T47D (cell line): Measurements from ENCODE around the gene ARFGAP3.

Experiments used
- DNase-seq, 2 experiments: peaks; one replicate each; pipeline versions ENCODE4 v3.0.0 to v3.0.0-alpha.2; 2011 to 2012; ENCODE audit warnings: low read depth in 1 of 2, low spot score in 1 of 2
- JUND ChIP-seq: IDR thresholded peaks from 2 replicates; pipeline ENCODE4 v1.6.1; 2012; ENCODE audit warnings: low read depth
- in situ Hi-C: cut with HindIII; loops from 2 replicates; pipeline ENCODE4 v1.10.0; 2016; ENCODE audit warnings: low sequenced_read_pairs, low pct_unique_long_range_greater_than_20kb

ARFGAP3 gene

DNA sequence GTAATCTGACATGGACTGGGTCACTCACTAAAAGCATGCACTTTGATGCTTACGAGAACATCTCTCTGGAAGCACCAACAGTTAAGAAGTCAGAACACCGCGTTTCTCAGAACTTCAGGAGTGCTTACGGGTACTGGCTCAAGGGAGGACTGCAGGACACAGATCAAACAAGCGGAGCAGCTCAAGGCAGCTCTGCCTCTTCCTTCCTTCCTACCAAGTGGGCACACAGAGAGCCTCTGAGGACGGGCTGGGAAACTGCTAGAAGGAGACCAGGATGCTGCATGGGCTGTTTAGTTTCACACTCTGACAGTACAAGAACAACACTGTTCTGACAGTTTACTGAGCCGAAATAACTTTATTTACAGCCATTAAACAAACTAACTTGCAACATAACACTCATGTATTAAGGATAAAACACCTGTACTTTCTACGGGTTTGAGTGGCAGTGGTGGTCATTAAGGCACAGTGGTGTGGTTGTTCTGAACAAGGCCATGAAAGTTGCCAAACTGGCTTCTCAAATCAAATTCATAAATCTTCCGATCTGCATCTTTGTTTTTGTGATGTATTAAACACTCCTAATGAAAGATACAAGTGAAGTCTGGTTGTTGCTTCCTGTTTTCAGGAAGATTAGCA, 37.5 kb downstream of the ARFGAP3 start:
- in situ Hi-C loops: no loop called here
- no peak for TF ChIP-seq JUND
- DNase-seq: no peak

DNA sequence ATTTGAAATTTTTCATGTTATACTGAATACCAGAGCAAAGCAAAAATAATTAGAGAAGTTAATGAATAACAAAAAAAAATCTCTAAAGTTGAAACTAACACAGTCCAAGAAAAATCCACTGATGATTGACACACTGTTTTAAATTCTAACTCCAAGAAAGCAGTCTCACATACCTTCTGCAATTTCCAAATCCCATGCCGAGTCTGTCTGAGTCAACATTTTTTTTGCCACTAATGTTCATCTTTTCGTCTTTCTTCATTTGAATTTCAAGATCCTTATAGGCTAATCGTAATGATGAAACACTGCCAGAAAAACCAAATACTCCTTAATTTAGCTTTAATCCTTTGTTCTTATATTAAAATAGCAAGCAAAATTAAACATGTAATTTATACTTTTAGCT, 39.5 kb downstream of the ARFGAP3 start:
- TF ChIP-seq JUND: no peak
- in situ Hi-C loops: no loop called here
- no peak for DNase-seq

DNA sequence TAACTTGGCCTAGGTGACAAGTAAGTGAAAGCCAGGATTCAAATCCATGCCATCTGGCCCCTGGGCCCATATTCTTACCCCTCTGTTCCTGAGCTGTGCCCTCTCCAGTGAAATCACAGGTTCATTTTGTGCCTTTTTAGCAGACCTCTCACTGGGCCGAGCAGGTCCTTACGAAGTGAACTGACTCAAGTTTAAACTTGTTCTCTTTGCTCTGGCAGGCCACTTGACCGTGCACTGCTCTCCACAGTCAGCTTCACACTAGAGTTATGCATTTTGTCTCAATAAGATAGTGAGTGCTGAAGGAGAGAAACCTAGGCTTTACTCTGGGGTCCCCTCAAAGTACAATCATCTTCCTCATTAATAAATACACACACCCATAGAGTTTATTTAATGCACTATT, 40.7 kb downstream of the ARFGAP3 start:
- in situ Hi-C loops: no loop called here
- TF ChIP-seq JUND: no peak
- no peak for DNase-seq

DNA sequence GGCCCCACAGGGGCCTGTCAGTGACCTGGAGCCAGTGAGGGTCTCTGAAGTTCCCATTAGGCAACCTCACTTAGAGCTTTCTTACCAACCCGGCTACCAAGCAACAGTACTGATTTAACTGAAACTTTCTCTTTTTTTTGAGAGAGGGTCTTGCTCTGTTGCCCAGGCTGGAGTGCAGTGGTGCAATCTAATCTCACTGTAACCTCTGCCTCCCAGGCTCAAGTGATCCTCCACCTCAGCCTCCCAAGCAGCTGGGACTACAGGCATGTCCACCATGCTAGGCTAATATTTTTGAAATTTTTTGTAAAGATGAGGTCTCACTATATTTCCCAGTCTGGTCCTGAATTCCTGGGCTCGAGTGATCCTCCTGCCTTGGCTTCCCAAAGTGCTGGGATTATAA, 42.5 kb downstream of the ARFGAP3 start:
- in situ Hi-C loops: no loop called here
- no peak for TF ChIP-seq JUND
- DNase-seq: no peak

DNA sequence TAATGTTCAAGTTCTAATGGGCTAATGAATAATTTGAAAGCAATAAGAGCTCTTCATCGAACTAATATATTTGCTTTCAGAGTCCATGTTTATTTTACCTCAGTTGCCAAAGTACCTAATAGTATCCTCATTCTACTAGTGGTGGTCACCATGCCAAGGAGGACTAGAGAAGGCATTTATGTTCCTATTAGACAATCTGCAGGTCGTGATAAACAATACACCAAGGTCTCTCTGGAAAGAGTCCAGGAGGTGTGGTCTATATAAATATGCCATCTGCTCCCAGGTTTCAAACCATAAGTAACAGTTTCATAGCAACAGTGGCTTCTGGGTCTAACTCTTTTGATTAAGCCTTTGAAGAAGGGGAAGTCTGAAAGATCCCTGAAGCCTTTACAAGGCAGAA, 42.9 kb downstream of the ARFGAP3 start:
- TF ChIP-seq JUND: no peak
- in situ Hi-C loops: no loop called here
- DNase-seq: no peak

DNA sequence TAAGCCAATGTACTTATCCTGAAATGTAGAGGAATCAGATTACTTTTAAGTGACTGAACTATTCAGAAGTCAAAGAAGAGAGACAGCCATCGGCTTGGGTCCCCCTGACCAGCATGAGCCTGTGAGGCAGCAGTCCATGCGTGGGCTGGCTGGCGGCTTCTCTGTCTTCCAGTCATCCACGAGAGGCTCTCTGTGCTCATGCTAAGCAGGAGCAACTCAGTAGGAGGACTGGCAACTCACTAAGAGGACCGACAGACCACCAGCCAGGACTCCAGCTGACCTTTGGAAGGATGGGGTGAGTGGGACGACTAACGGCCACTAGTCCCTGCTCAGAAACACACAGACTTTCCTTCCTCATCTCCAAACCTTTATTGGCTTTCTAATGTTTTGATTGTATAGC, 43.6 kb downstream of the ARFGAP3 start:
- in situ Hi-C loops: no loop called here
- no peak for DNase-seq
- TF ChIP-seq JUND: no peak

DNA sequence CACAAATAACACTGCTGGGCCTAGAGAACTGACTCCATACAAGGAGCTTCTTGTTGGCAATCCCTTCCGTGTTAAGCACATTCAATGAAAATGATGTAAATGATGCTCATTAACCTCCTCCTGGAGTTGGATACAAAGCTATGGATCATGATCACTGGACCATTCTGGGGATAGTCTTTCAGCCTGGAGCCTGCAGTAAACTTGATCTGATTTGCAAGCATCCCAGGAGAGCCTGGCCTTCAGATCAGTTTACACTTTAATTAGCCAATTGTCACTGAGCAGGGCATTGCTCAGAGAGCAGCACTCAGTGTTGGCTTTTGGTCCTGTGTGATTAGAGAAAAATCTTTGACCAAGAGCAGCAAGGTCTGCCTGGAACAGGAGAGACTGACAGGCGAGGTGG, 45.6 kb downstream of the ARFGAP3 start:
- TF ChIP-seq JUND: no peak
- no peak for DNase-seq
- in situ Hi-C loops: no loop called here

DNA sequence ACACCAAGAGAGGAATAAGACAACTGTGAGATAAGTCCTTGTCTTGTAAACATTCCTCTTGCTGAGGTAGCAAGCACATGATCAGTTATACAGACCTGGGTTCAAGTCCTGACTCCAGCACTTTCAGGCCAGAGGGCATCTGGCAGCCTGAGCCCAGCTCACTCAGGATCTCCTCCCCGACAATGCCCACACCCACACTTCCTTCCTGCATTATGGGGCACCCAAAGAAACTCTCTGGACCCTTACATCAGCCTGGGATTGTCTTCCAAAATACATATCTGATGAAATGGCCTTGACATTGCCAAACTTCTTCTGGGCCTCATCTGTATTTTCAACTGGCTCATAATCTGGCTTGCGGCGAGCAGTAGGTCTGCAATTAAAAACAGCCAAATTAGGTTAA, 48.6 kb downstream of the ARFGAP3 start:
- in situ Hi-C loops: no loop called here
- no peak for DNase-seq

DNA sequence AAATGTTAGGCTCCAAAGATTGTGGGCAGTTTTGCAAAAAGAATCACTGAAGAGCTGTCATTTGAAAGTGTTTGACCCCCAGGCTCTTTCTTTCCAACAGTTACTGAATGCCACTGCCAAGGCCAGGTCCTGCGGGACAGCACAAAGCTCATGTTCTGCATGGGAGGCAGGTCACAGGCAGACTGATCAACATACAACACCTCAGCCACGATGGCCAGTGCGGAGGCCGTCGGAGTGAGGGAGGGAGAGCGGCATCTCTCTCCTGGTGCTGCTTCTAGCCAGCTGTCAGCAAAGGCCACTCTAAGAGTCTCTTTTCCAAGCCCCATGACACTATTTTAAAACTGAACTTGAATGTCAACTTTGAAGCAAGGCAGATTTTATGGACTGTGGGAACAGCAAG, 49.9 kb downstream of the ARFGAP3 start:
- DNase-seq: no peak
- TF ChIP-seq JUND: no peak
- in situ Hi-C loops: no loop called here

More for the DNA sequence above, 48.6 kb downstream of the ARFGAP3 start:
- no peak for TF ChIP-seq JUND

DNA sequence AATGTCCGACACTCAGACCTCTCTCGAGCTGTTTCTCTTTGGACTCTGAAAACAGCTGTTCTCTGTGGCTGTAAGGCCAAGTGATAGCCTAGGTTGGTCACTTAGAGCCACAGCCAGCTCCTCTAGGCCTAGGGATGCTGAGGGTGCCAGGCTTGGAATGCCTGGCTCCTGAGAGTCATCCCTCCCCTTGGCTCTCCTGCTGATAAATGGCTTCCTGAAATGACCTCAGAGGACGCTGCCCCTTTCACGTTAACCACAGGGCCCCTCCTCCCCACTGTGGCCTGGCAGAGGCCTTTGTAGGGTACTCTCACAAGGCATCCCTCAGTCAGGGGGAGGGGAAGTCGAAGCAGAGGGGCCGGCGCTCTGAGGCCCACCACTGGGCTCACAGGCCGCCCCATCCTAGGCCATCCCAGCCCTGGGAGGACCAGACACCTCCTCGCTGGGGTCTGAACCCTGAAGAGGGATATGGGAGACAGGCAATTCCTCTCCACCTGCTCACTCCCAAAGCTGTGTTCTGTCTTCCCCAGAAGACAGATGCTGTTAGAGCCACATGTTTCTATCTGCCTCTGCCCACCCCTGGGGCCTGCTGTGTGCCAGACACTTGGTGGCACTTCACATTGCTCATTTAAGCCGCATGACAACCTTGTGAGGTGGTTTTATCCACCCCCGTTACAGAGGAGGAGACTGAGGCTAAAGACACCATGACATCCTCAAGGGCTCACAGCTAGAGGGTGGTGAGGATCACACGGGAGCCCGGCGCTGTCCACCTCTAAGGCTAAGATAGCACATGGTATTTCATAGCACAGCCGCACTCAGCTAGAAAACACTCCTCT, 50.9 kb downstream of the ARFGAP3 start:
- in situ Hi-C loops: no loop called here
- TF ChIP-seq JUND: no peak

DNA sequence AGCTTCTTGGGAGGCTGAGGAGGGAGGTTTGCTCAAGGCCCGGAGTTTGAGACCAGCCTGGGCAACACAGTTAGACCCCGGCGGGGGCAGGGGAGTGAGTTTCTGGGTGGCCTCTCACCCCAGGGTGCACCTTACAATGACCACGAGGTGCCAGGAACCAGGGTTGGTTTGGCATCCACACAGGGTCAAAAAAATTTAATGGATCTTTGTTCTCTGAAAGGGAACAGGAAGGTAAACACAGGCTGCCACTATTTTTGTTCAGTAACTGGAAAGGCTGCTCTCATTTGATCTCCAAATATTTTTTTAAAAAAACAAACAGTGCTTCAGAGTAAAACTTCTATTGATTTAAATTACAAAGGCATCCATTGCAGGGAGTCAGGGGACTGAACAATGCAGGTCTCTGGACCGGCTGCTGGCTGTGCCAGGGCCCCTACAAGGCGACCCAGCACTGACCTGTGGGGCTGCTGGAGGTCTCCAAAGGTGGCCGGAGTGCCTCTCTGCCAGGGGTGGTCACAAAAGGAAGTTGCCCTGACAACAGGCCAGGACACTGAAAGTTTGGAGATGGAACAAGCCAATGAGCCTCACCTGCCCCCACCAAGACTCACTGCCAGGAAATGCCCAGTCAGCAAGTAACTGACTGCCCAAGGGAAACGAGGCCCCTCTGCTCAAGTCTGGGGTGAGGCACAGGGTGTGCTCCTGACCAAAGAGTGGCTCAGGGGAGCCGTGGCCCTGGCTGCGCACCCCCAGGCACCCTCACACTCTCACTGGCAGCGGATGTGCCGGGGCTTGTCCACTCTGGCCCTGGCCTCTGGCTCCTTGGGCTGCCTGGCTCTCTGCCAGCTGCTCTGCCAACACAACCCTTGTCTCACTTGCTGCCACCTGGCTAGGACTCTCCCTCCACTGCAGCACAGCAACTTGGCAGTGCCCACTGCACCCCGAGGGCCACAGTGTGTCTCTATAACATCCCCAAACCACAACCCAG, 51.8 kb downstream of the ARFGAP3 start:
- peak in 1 of 2 experiments; percentile 75 for DNase-seq
- no peak for TF ChIP-seq JUND
- in situ Hi-C loops: no loop called here

More for the DNA sequence above, 50.9 kb downstream of the ARFGAP3 start:
- no peak for DNase-seq

DNA sequence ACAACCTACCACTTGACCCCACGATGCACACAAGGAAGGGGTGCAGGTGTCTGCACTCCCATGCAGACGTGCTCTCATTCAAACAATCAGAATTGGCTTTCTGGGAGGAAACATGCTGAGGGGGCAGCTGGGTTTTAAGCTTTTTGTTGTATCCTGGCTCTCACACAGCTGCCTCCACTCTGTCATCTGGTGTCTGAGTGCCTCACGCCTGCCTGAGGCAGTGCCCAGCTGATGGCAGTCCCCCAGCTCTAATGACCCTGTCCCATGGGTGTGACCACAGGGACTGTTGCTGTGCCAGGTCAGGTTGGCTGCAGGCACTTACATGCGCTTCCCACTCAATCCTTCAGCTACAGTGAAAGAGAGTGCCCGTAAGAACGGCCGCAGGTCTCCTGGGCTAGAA, 53.7 kb downstream of the ARFGAP3 start:
- in situ Hi-C loops: no loop called here
- no peak for DNase-seq
- no peak for TF ChIP-seq JUND
